Vagina (tissue), 2 donors: ENCODE data around the gene OGFOD2. TPM values are rescaled to one million over a fixed set of nuclear protein-coding genes. Genes with fewer than 3 reads are reported as not detected.

Experiments used
- DNase-seq, 2 donors: peaks; one replicate each; pipeline ENCODE4 v3.0.0-alpha.2; 2017; ENCODE audit errors: extremely low spot score in 2 of 2
- H3K27ac ChIP-seq: fragments of 200-600 bp; sonication (generic); one replicate; pipeline ENCODE4 v1.5.1; 2019
- H3K27me3 ChIP-seq: fragments of 200-600 bp; sonication (generic); one replicate; pipeline ENCODE4 v1.5.1; 2019
- H3K36me3 ChIP-seq, 2 donors: fragments of 200-600 bp; sonication (generic); one replicate each; pipeline ENCODE4 v1.5.1; 2017 to 2019
- H3K4me1 ChIP-seq: fragments of 200-600 bp; sonication (generic); one replicate; pipeline ENCODE4 v1.5.1; 2019
- H3K4me3 ChIP-seq, 2 donors: fragments of 200-600 bp; sonication (generic); 1 replicate in 1 of 2; 2 replicates in 1 of 2; pipeline ENCODE4 v1.5.1; 2016 to 2019
- H3K9me3 ChIP-seq: fragments of 200-600 bp; sonication (generic); one replicate; pipeline ENCODE4 v1.5.1; 2019
- POLR2A ChIP-seq, 2 donors: fragments of 450-650 bp; IDR thresholded peaks; one replicate each; pipeline ENCODE4 v1.6.1; 2017; ENCODE audit warnings: antibody characterized with exemption in 2 of 2, mild to moderate bottlenecking in 2 of 2, moderate library complexity in 2 of 2
- POLR2AphosphoS5 ChIP-seq, 2 donors: sonication (generic); formaldehyde crosslinking; IDR thresholded peaks; one replicate each; pipeline ENCODE4 v1.9.0; 2017; ENCODE audit warnings: antibody characterized with exemption in 2 of 2, mild to moderate bottlenecking in 2 of 2, low read depth in 1 of 2; ENCODE audit not compliant: insufficient read depth in 1 of 2
- intact Hi-C: fragments of 100-400 bp; cut with DNase I; formaldehyde crosslinking; loops from one replicate; pipeline ENCODE4 v1.15.1; 2023
- microRNA-seq: library from miRNA; unstranded; fragments of <30 nt; microRNA quantifications from one replicate; pipeline ENCODE4, GENCODE V29; 2017; ENCODE audit warnings: borderline number of aligned reads, borderline replicate concordance
- small RNA-seq: library from RNA; depleted of rRNA; stranded (forward); fragments of <200 nt; gene quantifications from one replicate; pipeline ENCODE3, GENCODE V24; 2016
- total RNA-seq: library from RNA; depleted of rRNA; stranded (reverse); fragments of >200 nt; gene quantifications from one replicate; pipeline ENCODE4 v1.2.3, GENCODE V29; 2016
- TF ChIP-seq, protein P1 (sequence below), 3 experiments: fragments of 450-650 bp in 2 of 3; fragments of 200-600 bp in 1 of 3; sonication (generic) in 1 of 3; IDR thresholded peaks; one replicate each; pipeline ENCODE4 v1.5.1; 2017 to 2019; ENCODE audit warnings: antibody characterized with exemption in 3 of 3, mild to moderate bottlenecking in 2 of 3, moderate library complexity in 2 of 3

Gene OGFOD2
- total RNA-seq, 1 donor from 2014 or later: 26.0 TPM

DNA sequence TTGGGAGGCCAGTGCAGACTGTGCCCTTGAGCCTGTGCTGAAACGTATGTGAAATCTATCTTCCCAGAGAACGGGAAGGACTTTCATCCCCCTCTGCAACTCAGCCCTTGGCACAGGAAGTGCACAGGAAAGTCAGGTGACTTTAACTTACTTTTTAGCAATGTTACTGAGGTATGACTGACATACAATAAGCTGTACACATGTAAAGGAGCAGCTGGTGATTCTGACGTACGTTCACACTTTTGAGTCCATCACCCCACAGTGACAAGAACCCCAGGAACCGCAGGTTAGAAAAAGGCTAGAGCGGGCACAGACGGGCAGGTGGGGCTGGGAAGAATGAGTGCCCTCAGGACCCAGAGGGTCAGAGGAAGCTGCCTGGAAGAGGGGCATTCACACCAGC is 53.4 kb downstream of the OGFOD2 start:
- TF ChIP-seq POLR2AphosphoS5 (IDR thresholded peaks at IDR 0.05; ENCODE audit: insufficient read depth in 1 of 2, low read depth in 1 of 2) (no peak), POLR2A (IDR thresholded peaks at IDR 0.05) (no peak)
- TF ChIP-seq, protein P1, sequence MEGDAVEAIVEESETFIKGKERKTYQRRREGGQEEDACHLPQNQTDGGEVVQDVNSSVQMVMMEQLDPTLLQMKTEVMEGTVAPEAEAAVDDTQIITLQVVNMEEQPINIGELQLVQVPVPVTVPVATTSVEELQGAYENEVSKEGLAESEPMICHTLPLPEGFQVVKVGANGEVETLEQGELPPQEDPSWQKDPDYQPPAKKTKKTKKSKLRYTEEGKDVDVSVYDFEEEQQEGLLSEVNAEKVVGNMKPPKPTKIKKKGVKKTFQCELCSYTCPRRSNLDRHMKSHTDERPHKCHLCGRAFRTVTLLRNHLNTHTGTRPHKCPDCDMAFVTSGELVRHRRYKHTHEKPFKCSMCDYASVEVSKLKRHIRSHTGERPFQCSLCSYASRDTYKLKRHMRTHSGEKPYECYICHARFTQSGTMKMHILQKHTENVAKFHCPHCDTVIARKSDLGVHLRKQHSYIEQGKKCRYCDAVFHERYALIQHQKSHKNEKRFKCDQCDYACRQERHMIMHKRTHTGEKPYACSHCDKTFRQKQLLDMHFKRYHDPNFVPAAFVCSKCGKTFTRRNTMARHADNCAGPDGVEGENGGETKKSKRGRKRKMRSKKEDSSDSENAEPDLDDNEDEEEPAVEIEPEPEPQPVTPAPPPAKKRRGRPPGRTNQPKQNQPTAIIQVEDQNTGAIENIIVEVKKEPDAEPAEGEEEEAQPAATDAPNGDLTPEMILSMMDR (IDR thresholded peaks at IDR 0.05): no peak
- Histone ChIP-seq H3K4me1 (peaks cover 7% of the 10 kb centered on the region), H3K27ac (no peak overlapping the region), H3K9me3 (no peaks in the 10 kb centered on the region), H3K4me3 (no peak overlapping the region), H3K36me3 (peaks cover 0 to 10% of the 10 kb centered on the region in 2 donors), H3K27me3 (no peaks in the 10 kb centered on the region)
- no peak for DNase-seq
- intact Hi-C loops: no loop called here

GRCh38 chr12:123029550-123029949 is 54.5 kb downstream of the OGFOD2 start:
- TF ChIP-seq POLR2AphosphoS5 (IDR thresholded peaks at IDR 0.05; ENCODE audit: insufficient read depth in 1 of 2, low read depth in 1 of 2) (no peak), POLR2A (IDR thresholded peaks at IDR 0.05) (no peak)
- TF ChIP-seq, protein P1 (IDR thresholded peaks at IDR 0.05): no peak
- no peak for DNase-seq
- intact Hi-C loops: no loop called here
- Histone ChIP-seq H3K27me3 (no peaks in the 10 kb centered on the region), H3K4me1 (peaks cover 13% of the 10 kb centered on the region), H3K9me3 (no peaks in the 10 kb centered on the region), H3K27ac (no peak overlapping the region), H3K36me3 (peaks cover 0 to 10% of the 10 kb centered on the region in 2 donors), H3K4me3 (no peak overlapping the region)

Small RNA genes lying within 50 kb of the gene (microRNA-seq; reads per million reads assigned to microRNA genes)
- not detected for gene MIR4304

Small RNA genes lying within 50 kb of the gene (small RNA-seq; reads per million reads assigned to genes)
- gene ARL6IP4 (not detected), gene MIR4304 (not detected)

Other genes with a start within 250 kb of the OGFOD2 start
- gene HCAR1, start 244.4 kb upstream of the OGFOD2 start, total RNA-seq: 0.25 TPM
- 18.2 TPM for gene DENR, start 222.4 kb upstream of the OGFOD2 start, total RNA-seq
- gene CCDC62, start 200.7 kb upstream of the OGFOD2 start, total RNA-seq: 0.98 TPM
- gene HIP1R, start 139.8 kb upstream of the OGFOD2 start, total RNA-seq: 66.0 TPM
- 34.9 TPM for gene VPS37B, start 79.1 kb upstream of the OGFOD2 start, total RNA-seq
- 4.2 TPM for gene ABCB9, start 8.8 kb upstream of the OGFOD2 start, total RNA-seq
- 147 TPM for gene ARL6IP4, start 5.4 kb downstream of the OGFOD2 start, total RNA-seq
- gene PITPNM2, start 175.8 kb downstream of the OGFOD2 start, total RNA-seq: 8.1 TPM